ENCODE measurements around the gene DUSP11.
"Not testable (repeated sequence)": the region's sequence is repeated elsewhere in the genome, so short reads cannot be mapped to it uniquely, and the experiment has no call there.

DNA sequence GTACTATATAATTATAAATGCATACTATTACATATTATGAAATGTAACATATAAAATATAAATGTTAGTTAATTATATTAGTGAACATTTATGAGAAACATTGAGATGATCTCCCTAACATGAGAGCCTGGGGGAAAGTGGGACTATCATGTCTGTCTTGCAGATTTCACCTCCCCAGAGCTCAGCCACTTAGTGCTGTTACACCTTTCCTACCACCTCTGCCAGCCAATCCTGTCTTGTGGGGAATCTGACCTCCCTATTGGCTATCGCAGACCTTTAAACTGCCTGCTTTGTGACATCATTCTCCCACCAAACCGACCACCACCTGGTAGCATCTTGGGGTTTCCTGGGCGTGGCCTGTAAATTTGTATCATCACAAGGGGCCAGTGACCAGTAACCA is 4.0 kb upstream of the DUSP11 start, which contains the start of gene C2orf78:
- not testable (repeated sequence) for TF ChIP-seq POLR2AphosphoS5 (IDR thresholded peaks at IDR 0.05; ENCODE audit: low read depth, low read length); SIN3A (IDR thresholded peaks at IDR 0.05; ENCODE audit: borderline replicate concordance, insufficient read depth, low read length)
- TF ChIP-seq, protein P1, sequence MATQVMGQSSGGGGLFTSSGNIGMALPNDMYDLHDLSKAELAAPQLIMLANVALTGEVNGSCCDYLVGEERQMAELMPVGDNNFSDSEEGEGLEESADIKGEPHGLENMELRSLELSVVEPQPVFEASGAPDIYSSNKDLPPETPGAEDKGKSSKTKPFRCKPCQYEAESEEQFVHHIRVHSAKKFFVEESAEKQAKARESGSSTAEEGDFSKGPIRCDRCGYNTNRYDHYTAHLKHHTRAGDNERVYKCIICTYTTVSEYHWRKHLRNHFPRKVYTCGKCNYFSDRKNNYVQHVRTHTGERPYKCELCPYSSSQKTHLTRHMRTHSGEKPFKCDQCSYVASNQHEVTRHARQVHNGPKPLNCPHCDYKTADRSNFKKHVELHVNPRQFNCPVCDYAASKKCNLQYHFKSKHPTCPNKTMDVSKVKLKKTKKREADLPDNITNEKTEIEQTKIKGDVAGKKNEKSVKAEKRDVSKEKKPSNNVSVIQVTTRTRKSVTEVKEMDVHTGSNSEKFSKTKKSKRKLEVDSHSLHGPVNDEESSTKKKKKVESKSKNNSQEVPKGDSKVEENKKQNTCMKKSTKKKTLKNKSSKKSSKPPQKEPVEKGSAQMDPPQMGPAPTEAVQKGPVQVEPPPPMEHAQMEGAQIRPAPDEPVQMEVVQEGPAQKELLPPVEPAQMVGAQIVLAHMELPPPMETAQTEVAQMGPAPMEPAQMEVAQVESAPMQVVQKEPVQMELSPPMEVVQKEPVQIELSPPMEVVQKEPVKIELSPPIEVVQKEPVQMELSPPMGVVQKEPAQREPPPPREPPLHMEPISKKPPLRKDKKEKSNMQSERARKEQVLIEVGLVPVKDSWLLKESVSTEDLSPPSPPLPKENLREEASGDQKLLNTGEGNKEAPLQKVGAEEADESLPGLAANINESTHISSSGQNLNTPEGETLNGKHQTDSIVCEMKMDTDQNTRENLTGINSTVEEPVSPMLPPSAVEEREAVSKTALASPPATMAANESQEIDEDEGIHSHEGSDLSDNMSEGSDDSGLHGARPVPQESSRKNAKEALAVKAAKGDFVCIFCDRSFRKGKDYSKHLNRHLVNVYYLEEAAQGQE (IDR thresholded peaks at IDR 0.05; ENCODE audit: insufficient read depth in 1 of 2, low read depth in 2 of 2, low read length in 2 of 2), result not testable (repeated sequence)
